Activated CD4-positive, alpha-beta T cell treated with anti-CD3 and anti-CD28 coated beads, Interleukin-10, Interleukin-2, amounts not matched to agents 100 ng/mL and 50 ng/mL, durations not matched to agents 16 hours and 8 hours (primary cell): ENCODE results near the gene CRPPA.
"Not testable (repeated sequence)": the region's sequence is repeated elsewhere in the genome, so short reads cannot be mapped to it uniquely, and the experiment has no call there.

ENCODE experiments used
- DNase-seq: peaks from one replicate; pipeline ENCODE4 v3.0.0-alpha.2; 2020

The CRPPA gene

GRCh38 chr7:16396766-16397500 is 24.4 kb downstream of the CRPPA start:
- no peak for DNase-seq

- no peak for DNase-seq
These were observed 26.2 kb downstream of the CRPPA start for GRCh38 chr7:16395121-16395520.

- no peak for DNase-seq
These were observed 27.4 kb downstream of the CRPPA start for GRCh38 chr7:16393862-16394422.

GRCh38 chr7:16392990-16393523 is 28.3 kb downstream of the CRPPA start:
- DNase-seq: no peak

GRCh38 chr7:16383786-16384185 is 37.6 kb downstream of the CRPPA start:
- DNase-seq: not testable (repeated sequence)

- DNase-seq: not testable (repeated sequence)
These were observed 38.2 kb downstream of the CRPPA start for GRCh38 chr7:16383103-16383502.
